NCI-H128 (cell line): ENCODE measurements around the gene BTRC.
"Not testable (repeated sequence)": the region's sequence is repeated elsewhere in the genome, so short reads cannot be mapped to it uniquely, and the experiment has no call there.

Experiments used
- DNase-seq: peaks from one replicate; lab custom pipeline; 2025; ENCODE audit not compliant: unreplicated experiment; lab: John Stamatoyannopoulos, UW

BTRC gene

GRCh38 chr10:101578192-101578591, 224.2 kb downstream of the BTRC start:
- DNase-seq: no peak

DNA sequence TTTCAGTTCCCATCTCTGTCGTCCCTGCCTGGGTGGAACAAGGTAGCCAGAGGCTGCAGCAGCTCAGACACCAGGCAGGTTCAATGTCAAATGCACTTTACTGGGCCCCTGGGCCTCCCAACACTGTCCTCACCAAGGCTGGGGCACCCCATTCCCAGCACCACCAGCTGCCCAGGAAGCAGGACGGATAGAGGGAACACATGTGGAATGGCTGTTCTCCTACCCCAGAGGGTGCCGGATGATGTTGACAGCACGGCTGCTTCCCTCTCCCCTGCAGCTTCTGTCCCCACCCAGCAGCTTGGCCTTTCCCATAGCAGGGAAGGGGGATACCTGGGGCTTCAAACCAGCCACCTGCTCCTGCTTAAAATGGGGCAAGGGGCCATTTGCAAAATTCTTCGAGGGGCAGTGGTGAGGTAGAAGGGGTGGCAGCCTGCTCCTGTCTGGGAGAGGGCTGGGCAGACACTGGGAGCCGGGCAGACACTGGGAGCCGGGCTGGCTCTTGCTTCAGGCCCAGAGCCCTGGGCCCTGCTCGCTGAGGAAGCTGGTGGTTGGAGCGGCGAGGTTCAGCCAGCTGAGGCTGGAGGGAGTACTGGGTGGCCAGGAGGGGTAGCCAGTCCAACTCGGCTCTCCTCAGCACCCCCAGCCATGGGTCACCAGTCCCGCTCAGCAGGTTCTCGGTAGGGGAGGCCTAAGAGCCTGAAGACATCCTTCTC, 225.0 kb downstream of the BTRC start:
- no peak for DNase-seq

DNA sequence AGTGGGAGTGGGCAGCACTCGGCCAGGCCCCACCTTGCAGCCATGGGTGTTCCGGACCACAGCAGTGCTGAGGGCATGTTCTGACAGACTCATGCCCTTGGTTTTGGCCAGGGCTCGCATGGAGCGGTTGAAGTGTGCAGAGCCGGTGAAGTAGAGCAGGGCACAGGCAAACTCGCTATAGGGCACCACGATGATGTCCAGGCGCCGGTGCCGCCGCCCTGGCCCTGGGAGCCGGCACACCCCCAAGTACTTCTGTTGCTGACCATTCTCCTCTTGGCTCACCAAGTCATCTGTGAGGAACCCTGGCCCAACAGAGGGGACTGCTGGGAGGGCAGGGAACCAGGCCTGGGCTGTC, 225.5 kb downstream of the BTRC start:
- no peak for DNase-seq

DNA sequence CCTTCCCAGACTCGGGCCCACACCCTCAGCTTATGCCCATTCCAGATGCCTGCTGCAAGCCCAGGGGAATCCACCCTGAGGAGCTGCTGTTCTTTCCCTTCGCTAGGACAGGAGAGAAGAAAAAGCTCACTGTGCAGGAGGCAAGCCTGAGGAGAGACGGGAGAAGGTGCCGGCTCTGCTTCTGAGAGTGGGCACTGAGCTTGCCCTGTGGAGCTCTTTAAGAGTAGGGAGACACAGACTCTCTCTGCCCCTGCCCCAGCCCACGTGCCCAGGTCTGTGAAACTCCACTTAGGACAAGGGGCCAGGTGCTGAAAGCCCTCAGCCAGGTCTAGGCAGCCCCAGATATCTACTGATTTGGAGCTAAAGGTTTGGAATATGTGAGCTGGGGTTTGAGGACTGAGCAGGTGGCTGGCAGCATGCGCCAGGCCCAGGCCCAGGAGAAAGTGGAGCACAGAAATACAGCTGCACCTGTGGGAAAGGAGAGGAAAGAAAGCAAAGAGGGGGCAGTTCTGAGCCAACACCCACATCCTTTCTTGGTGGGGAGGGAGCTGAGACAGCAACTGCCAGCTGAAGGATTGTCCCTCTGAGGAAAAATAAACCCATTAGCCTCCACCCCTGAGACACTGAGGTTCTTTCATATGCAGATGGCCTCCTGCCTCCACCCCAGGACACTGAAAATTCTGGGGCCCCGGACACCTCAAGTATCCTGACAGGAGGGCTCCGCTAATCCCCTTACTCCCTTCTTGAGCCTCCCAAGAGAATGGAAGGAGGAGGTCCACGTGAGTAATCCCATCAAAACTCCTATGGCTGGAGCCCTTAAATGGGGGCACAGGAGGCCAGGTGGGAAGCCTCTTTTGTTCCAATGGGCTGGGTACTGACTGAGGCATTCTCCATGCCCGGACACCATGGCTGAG, 226.8 kb downstream of the BTRC start:
- no peak for DNase-seq

DNA sequence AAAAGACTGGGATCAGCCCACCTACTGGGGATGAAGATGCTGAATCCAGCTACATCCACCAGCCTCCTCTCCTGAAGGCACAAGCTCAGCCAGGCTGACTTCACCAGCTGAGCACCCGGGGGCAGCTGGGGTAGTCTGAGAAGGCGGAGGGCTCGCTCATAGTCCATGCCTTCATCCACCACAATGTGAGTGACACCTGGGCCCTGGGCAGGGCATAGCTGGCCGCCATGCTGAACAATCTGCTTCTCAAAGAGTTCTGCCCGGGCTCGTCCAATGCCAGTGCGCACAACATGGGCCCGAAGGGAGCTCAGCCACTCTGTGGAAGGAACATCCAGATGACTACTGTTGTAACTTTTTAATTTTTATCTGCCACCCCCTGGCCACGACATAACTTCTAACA, 231.9 kb downstream of the BTRC start:
- DNase-seq: no peak

DNA sequence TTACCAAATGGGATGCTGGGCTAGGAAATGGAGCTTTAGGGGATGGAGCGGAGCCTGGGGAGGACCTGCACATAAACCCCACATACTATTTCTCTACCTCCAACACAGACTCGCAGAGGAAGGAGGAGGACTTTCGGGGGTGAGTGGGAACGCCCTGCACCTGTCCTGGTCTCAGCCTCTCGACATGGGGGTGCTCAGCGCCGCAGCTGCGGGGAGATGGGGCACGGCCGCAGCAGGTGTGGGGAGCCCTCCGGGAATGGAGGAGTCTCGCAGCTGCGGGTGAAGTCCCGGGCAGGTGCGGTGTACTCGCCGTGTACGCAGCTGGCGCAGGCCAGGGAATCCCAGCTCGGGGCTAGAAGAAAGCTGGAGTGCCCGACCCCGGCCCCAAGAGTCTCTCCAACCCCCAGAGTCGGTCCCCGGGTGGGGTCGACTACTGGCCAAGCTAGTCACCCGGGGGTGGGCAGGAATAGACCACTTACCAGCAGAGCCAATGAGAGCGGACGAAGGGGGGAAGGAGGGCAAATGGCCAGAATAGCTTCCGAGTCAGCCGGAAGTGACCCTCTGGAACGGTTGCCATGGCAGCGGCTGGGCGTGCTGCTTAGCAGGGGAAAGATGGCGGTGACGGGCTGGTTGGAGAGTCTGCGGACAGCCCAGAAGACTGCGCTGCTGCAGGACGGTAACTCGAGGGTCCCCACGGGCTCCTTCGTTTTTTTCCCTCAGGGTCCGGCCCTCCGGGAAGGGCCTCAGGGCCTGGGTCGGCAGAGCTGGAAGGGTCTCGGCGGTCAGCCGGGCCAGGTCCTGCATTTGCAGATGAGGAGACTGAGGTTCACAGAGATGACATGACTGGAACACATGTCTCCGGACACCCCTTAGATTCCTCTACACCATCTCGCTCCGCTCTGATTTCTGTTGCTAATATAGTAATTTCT, 234.0 kb downstream of the BTRC start, which contains the start of the genes DPCD and POLL:
DPCD (plus strand) TSS at position 597 of the 929 bp plus-strand sequence; CDS start at position 613, 16 bp downstream.
POLL (minus strand) TSS at position 533 of the 929 bp plus-strand sequence. CDS start 897 bp downstream, outside the sequence.
- peak; percentile 78 for DNase-seq

DNA sequence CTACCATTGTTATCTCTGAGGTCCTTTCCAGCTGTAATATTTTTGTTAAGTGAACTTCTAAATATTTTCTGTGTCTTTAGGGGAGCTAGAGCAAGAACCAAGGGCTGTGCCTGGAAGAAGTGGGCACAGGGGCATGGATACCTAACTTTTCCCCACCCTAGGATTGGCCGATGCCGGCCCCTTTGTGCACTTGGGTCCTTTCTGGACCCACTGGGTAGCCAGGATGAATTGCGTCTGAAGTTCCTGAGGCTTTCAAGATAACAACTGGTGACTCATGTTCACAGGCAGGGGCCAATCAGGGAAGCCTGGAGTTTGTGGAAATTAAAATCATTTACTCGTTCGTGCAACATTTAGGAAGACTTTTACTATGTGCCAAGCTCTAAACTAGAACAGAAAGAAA, 234.9 kb downstream of the BTRC start:
- no peak for DNase-seq

- DNase-seq: not testable (repeated sequence)
These were observed 239.4 kb downstream of the BTRC start for GRCh38 chr10:101593331-101593730.

- DNase-seq: no peak
These were observed 241.8 kb downstream of the BTRC start for GRCh38 chr10:101595591-101596433.

DNA sequence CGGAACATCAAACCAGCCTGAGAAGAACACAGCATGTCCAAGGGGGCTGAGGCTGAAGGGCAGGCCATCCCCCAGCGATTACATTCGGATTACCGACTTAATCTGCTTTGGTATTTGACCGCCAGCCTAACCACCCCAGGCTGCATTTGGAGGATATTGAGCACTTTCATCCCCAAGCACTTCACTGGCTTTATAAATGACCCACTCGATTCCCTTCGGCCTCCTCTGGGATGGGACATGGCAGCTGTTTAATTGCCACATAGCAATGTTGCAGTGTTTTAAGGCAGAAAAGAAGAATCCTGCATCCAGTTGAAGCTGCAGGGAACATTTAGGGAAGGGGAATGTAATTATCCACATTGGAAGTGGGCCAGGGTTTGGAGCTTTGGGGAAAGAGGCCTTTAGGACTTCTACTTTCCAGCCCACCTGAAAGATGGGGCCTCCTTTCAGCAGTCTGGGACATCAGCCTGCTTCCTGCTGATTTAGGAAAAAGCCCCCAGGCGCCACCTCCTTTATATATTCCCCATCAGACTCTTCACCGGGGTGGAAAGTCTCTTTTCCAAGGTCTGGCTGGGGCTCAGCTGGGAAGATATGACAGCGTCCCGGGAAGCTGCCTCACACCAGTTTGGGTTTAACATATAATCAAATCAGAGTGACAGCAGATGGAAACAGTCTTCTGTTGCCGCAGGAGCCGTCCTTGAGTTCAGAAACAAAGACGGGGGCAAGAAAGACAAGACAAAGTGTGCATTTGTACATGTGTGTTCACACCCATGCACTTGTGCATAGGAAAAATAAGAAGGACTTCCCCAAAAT, 243.3 kb downstream of the BTRC start:
- no peak for DNase-seq

GRCh38 chr10:101601541-101601940, 247.6 kb downstream of the BTRC start:
- DNase-seq: no peak

DNA sequence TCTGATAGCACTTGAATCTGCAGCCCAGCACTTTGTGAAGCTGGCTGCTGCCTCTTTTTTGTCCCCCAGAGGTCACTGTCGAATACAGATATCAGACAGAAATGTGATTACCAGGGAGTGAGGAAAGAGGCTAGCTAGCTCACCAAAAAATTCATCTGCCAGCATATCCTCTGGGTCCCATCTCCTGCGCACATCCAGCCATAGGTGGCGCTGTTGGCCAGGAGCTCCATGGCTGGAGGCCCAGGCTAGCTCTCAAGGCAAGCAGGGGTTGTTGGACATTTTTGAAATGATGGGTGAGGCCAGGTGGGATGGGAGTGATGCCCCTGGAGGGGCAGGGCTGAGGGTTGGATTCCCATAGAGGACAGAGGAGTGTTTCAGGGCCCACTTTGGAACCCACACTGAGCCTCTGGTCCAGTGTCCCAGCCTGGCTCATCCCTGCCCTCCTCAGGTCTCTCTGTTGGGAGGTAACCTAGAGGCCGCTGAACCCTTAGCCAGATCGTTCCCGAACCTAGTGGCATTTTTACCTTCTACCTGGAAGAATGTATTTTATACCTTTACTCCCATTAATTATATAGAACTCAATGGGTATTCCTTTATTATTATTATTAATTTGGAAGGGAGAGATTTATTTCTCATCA, 248.9 kb downstream of the BTRC start:
- DNase-seq: peak; percentile 52
